Measurements from ENCODE around the gene NFX1. TPM values are rescaled to one million over a fixed set of nuclear protein-coding genes. Genes with fewer than 3 reads are reported as not detected.
"Not testable (repeated sequence)": the region's sequence is repeated elsewhere in the genome, so short reads cannot be mapped to it uniquely, and the experiment has no call there.

Gene NFX1
- total RNA-seq, 1 donor, result 24.2 TPM

DNA sequence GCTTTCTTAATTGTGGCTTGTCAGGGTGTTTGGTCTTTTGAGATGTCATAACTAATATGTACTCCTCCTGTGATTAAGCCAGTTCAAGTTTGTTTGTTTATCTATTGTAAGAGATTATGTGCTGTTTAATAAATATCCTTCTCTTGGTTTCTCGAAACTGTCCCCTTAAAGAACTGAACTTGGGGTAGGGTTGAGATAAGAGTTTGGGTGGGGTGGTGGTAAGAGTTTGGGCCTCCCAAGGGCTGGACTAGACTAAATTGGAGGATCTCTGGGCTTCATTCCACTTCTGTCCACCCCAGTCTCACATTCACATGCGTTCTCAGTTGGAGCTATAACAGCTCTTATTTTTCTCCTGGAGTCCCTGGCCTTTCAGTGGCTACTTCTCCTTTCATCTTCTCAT lies 73.8 kb downstream of the NFX1 start:
- DNase-seq (ENCODE audit: low read depth), result no peak
- TF ChIP-seq, protein P1, sequence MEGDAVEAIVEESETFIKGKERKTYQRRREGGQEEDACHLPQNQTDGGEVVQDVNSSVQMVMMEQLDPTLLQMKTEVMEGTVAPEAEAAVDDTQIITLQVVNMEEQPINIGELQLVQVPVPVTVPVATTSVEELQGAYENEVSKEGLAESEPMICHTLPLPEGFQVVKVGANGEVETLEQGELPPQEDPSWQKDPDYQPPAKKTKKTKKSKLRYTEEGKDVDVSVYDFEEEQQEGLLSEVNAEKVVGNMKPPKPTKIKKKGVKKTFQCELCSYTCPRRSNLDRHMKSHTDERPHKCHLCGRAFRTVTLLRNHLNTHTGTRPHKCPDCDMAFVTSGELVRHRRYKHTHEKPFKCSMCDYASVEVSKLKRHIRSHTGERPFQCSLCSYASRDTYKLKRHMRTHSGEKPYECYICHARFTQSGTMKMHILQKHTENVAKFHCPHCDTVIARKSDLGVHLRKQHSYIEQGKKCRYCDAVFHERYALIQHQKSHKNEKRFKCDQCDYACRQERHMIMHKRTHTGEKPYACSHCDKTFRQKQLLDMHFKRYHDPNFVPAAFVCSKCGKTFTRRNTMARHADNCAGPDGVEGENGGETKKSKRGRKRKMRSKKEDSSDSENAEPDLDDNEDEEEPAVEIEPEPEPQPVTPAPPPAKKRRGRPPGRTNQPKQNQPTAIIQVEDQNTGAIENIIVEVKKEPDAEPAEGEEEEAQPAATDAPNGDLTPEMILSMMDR (IDR thresholded peaks at IDR 0.05; ENCODE audit: insufficient read depth, low read depth, low read length), result no peak
- H3K4me3 ChIP-seq (ENCODE audit: low read depth, low read length), result no peak overlapping the region

DNA sequence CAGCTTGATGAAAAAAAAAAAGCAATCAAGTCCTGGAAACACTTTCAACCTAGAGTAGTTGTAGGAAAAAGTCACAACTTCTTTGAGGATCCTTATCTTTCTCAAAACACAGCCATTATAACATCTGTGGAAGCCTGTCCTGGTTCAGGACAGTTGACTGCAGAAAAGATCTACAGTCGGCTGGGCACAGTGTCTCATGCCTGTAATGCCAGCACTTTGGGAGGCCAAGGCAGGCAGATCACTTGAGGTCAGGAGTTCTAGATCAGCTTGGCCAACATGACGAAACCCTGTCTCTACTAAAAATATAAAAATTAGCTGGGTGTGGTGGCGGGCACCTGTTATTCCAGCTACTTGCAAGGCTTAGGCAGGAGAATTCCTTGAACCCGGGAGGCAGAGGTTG lies 74.5 kb downstream of the NFX1 start:
- not testable (repeated sequence) for DNase-seq (ENCODE audit: low read depth); H3K4me3 ChIP-seq (ENCODE audit: low read depth, low read length)

DNA sequence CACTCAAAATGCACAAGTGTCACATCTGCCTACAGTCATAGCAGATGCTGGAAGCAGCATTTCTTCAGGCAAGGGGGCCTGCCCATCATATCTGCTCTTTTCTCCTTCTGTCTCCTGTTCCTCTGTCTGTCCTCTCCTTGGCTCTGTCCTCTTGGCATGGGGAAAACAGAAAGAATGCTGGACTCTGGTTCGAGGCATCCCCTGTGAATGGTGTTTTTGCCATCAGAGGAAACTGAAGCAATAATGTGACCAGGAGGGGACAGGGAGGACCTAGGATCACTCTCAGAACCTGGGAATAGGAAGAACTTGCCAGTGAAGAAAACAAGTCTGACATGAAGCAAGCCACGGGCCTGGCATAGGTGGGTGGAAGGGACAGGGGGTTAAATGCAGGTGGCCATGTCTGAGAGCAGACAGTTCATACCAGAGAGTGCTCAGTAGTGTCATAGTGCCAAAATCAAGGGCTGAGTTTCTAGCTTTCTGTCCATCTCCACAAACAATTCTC lies 76.7 kb downstream of the NFX1 start:
- H3K4me3 ChIP-seq (ENCODE audit: low read depth, low read length), result no peak overlapping the region
- DNase-seq (ENCODE audit: low read depth), result no peak
- TF ChIP-seq, protein P1 (IDR thresholded peaks at IDR 0.05; ENCODE audit: insufficient read depth, low read depth, low read length), result no peak

DNA sequence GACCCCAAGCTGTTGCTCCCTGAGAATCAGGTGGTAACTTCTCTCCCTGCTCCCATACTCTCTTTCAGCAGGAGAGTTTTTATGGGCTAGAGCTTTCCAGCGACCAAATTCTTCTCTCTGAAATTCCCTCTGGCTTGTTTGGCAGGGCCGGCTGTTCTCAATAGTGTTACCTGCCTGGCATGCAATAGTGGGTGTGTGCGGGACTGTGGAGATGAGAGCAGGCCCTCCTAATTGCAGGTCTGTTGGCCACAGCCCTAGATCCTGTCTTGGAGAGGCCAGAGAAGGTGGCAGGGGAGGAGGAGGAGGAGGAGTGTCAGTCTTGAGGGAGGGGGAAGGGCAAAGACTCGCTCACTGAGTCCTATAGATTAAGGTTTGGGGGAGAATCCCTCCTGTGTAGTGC lies 82.6 kb downstream of the NFX1 start:
- H3K4me3 ChIP-seq (ENCODE audit: low read depth, low read length), result no peak overlapping the region
- DNase-seq (ENCODE audit: low read depth), result no peak
- TF ChIP-seq, protein P1 (IDR thresholded peaks at IDR 0.05; ENCODE audit: insufficient read depth, low read depth, low read length), result no peak

GRCh38 chr9:33374190-33374589 lies 83.9 kb downstream of the NFX1 start:
- DNase-seq (ENCODE audit: low read depth), result no peak
- TF ChIP-seq, protein P1 (IDR thresholded peaks at IDR 0.05; ENCODE audit: insufficient read depth, low read depth, low read length), result no peak
- no peak overlapping the region for H3K4me3 ChIP-seq (ENCODE audit: low read depth, low read length)

DNA sequence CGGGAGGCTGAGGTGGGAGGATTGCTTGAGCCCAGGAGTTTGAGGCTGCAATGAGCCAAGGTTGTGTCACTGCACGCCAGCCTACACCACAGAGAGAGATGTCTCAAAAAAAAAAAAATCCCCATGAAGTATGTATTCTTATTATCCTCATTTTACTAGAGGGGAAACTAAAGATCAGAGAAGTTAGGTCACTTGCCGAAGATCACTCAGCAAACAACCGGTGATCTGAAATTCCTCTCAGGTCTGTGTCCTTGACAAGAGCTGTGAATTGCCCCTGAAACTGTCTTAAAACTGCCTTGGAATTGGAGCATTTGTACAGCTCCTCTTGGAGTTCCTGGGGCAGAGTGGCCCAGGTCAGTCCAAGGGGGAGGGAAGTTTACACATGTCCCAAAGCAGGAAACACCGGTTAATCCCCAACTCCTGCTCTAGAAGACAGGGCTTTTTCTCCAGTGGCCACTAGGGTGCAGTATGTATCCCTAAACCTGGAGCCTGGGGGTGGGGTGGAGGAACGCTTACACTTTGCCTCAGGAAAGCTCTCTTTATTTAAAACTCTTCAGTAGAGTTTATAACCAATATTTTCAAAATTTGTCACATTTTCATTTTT lies 84.4 kb downstream of the NFX1 start:
- DNase-seq (ENCODE audit: low read depth), result peak; percentile 81
- TF ChIP-seq, protein P1 (IDR thresholded peaks at IDR 0.05; ENCODE audit: insufficient read depth, low read depth, low read length), result peak; percentile 91
- H3K4me3 ChIP-seq (ENCODE audit: low read depth, low read length), result no peak overlapping the region

GRCh38 chr9:33375238-33375840 lies 85.0 kb downstream of the NFX1 start:
- no peak overlapping the region for H3K4me3 ChIP-seq (ENCODE audit: low read depth, low read length)
- TF ChIP-seq, protein P1 (IDR thresholded peaks at IDR 0.05; ENCODE audit: insufficient read depth, low read depth, low read length), result no peak
- no peak for DNase-seq (ENCODE audit: low read depth)

Measured in fibroblast of villous mesenchyme (primary cell).